Activated gamma-delta T cell (primary cell): ENCODE results near the gene DMRT2.

Experiments used
- DNase-seq: peaks from one replicate; lab custom pipeline; 2025; lab: John Stamatoyannopoulos, UW

Gene DMRT2

GRCh38 chr9:1047591-1048230, 2.4 kb upstream of the DMRT2 start:
- no peak for DNase-seq

- no peak for DNase-seq
These were observed 1.9 kb upstream of the DMRT2 start for GRCh38 chr9:1048231-1048619.

GRCh38 chr9:1048811-1049210, 1.3 kb upstream of the DMRT2 start:
- no peak for DNase-seq

- DNase-seq: no peak
These were observed 516 bp upstream of the DMRT2 start for GRCh38 chr9:1049641-1050040.

GRCh38 chr9:1051210-1051583, 1.0 kb downstream of the DMRT2 start:
- DNase-seq: no peak

GRCh38 chr9:1051584-1052275, 1.6 kb downstream of the DMRT2 start:
- no peak for DNase-seq

- no peak for DNase-seq
These were observed 2.5 kb downstream of the DMRT2 start for GRCh38 chr9:1052365-1053281.

- no peak for DNase-seq
These were observed 3.1 kb downstream of the DMRT2 start for GRCh38 chr9:1053282-1053621.

GRCh38 chr9:1053986-1054425, 3.8 kb downstream of the DMRT2 start:
- DNase-seq: no peak

- no peak for DNase-seq
These were observed 5.0 kb downstream of the DMRT2 start for GRCh38 chr9:1055166-1055565.

GRCh38 chr9:1057910-1058309, 7.8 kb downstream of the DMRT2 start:
- DNase-seq: no peak

- no peak for DNase-seq
These were observed 8.8 kb downstream of the DMRT2 start for GRCh38 chr9:1058826-1059487.

- DNase-seq: no peak
These were observed 15.0 kb downstream of the DMRT2 start for GRCh38 chr9:1065130-1065529.

- no peak for DNase-seq
These were observed 20.5 kb downstream of the DMRT2 start for GRCh38 chr9:1070692-1071091.

- DNase-seq: no peak
These were observed 21.6 kb downstream of the DMRT2 start for GRCh38 chr9:1071730-1072129.

- no peak for DNase-seq
These were observed 23.3 kb downstream of the DMRT2 start for GRCh38 chr9:1073497-1073896.

GRCh38 chr9:1077616-1078015, 27.5 kb downstream of the DMRT2 start:
- no peak for DNase-seq

- DNase-seq: no peak
These were observed 33.3 kb downstream of the DMRT2 start for GRCh38 chr9:1083325-1083913.

GRCh38 chr9:1085086-1085485, 34.9 kb downstream of the DMRT2 start:
- no peak for DNase-seq

- no peak for DNase-seq
These were observed 36.4 kb downstream of the DMRT2 start for GRCh38 chr9:1086517-1086916.

GRCh38 chr9:1087120-1087881, 37.1 kb downstream of the DMRT2 start:
- no peak for DNase-seq
